ENCODE data around the gene FCHSD2.
"Not testable (repeated sequence)": the region's sequence is repeated elsewhere in the genome, so short reads cannot be mapped to it uniquely, and the experiment has no call there.

FCHSD2 gene

GRCh38 chr11:72864702-72865655, 277.1 kb downstream of the FCHSD2 start:
- DNase-seq, result no peak

- DNase-seq, result no peak
Observed at GRCh38 chr11:72863916-72864315, 278.2 kb downstream of the FCHSD2 start.

- DNase-seq, result no peak
Observed at GRCh38 chr11:72863091-72863490, 279.0 kb downstream of the FCHSD2 start.

- DNase-seq, result no peak
Observed at GRCh38 chr11:72860592-72860991, 281.5 kb downstream of the FCHSD2 start.

DNA sequence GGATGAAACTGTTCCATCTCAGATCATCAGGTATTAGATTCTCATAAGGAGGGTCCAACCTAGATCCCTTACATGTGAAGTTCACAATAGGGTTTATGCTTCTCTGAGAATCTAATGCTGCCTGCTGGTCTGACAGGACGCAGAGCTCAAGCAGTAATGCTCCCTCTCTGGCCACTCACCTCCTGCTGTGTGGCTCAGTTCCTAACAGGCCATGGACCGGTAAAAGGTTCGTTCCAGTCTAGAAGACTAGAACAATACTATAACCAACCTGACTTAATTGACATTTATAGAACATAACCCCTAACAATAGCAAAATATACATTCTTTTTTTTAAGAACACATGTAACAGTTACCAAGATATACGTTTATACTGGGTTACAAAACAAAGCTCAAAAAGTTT, 282.1 kb downstream of the FCHSD2 start:
- no peak for DNase-seq

DNA sequence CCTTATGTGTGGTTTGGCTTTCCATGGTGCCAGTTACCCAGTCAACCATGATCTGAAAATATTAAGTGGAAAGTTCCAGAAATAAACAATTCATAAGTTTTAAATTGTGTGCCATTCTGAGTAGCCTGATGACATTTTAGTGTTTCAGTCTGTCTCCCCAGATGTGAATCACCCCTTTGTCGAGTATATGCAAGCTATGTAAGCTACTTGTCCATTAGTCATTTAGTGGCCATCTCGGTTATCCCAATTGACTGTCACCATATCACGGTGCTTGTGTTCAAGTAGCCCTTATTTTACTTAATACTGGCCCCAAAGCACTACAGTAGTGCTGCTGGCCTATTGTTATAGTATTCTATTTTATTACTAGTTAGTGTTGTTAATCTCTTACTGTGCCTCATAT, 283.0 kb downstream of the FCHSD2 start:
- no peak for DNase-seq

GRCh38 chr11:72858267-72858666, 283.9 kb downstream of the FCHSD2 start:
- not testable (repeated sequence) for DNase-seq

- no peak for DNase-seq
Observed at GRCh38 chr11:72856551-72857345, 285.4 kb downstream of the FCHSD2 start.

DNA sequence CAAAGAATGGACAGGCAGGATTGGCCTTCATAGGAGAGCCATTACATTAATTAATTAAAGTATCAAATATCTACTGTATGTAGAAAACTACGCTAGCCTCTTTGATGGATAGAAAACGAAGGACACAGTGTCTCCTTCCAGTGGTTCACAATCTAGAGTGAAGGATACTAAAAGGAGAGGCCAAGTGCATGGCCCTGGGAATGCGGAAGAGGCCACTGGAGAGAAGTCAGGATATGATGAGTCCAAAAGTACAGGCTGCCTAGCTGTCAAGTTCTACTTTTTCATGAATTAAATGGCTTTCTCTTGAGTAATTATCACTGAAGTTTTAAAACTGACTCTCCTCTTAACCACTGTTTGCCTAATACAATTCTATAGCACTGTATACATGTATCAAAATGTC, 286.1 kb downstream of the FCHSD2 start:
- no peak for DNase-seq

DNA sequence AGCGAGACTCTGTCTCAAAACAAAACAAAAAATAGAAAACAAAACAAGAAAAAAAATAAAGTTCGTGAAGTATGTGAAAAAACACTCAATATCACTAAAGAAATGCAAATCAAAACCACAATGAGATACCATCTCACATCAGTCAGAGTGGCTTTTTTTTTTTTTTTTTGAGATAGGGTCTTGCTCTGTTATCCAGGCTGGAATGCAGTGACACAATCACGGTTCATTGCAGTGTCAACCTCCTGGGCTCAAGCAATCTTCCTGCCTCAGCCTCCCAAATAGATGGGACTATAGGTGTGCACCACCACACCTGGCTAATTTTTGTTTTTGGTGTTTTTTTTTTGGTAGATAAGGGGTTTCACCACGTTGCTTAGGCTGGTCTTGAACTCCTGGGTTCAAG, 290.4 kb downstream of the FCHSD2 start:
- DNase-seq, result no peak

DNA sequence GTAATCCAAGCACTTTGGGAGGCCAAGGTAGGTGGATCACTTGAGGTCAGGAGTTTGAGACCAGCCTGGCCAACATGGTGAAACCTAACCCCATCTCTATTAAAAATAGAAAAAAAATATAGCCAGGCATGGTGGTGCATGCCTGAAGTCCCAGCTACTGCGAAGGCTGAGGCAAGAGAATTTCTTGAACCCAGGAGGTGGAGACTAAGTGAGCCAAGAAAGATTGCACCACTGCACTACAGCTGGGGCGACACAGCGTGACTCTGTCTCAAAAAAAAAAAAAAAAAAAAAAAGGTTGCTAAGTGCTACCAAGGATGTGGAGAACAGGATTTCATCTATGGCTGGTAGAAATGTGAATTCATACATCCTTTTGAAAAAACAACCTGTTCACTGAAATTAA, 291.3 kb downstream of the FCHSD2 start:
- no peak for DNase-seq

GRCh38 chr11:72848846-72849466, 293.2 kb downstream of the FCHSD2 start:
- no peak for DNase-seq

- no peak for DNase-seq
Observed at GRCh38 chr11:72844356-72844755, 297.8 kb downstream of the FCHSD2 start.

GRCh38 chr11:72842653-72843330, 299.3 kb downstream of the FCHSD2 start:
- DNase-seq, result no peak

GRCh38 chr11:72842126-72842525, 300.0 kb downstream of the FCHSD2 start:
- no peak for DNase-seq

DNA sequence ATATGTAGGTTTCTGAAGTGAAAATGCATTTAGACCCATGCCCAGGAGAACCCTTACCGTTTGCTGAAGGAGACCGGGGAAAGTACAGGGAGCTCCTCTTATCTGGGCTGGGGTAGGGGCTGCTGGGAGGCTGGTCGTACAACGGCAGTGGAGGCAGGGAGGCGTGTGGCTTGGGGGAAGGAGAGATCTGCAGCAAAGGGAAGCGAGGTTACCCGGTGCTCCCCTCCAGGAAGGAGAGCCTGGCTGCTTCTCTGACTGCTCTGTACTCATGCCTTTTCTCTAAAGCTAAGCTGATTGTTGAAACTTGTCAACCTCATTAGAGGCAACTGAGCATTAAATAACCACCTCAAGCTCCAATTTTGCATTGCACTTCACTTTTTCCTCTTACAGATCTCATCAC, 300.7 kb downstream of the FCHSD2 start:
- no peak for DNase-seq

- no peak for DNase-seq
Observed at GRCh38 chr11:72840780-72841179, 301.3 kb downstream of the FCHSD2 start.

- no peak for DNase-seq
Observed at GRCh38 chr11:72838691-72839305, 303.3 kb downstream of the FCHSD2 start.

DNA sequence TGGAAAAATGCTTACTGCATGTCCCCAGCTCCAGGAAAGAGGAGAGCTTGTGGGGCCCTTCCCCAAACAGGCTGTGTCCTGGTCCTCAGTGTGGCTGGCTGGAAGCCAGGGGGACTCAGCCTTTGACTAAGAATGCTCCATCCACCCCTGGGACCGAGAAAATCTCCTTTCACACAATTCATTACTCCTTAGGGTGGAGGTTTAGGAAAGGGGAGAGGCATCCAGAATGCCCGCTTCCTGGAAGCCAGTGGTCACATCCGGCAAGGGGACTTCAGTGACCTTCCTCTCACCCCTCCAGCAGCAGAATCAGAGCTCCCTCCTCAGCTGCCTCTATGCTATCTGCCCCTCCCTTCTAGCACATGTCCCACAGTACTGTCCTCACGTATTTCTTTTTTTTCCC, 306.0 kb downstream of the FCHSD2 start:
- no peak for DNase-seq

GRCh38 chr11:72834905-72835304, 307.2 kb downstream of the FCHSD2 start:
- DNase-seq, result no peak

DNA sequence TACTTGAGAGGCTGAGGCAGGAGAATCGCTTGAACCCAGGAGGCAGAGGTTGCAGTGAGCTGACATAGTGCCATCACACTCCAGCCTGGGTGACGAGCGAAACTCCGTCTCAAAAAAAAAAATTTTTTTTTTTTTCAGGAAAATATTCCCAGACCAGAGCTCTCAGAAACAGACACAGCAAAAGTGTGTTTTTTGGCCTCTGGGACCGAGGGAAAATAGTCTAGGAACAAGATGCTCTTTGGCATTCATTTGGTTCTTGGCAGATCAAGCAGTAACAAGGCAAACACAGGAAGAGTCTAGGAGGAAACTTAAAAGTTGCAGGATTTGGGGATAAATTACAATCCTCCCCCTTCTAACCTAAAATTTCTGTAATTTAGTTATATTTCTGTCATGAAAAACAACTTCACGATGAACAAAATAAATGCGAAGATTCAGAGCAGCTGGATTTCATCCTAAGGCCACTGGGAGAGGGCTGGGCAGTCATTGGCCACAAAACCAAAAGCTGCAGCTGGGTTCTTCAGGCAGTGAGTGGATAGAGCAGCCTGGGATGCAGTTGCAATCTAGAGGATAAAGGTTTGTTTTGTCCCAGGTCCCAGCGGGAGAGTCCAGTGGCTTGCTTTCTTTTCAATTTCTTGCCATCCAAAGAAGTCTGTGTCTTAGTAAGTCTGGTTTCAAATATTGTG, 308.2 kb downstream of the FCHSD2 start:
- DNase-seq, result peak in 1 of 14 donors; percentile 35
